GM19467 (cell line): ENCODE results near the gene MYH7.
"Not testable (repeated sequence)": the region's sequence is repeated elsewhere in the genome, so short reads cannot be mapped to it uniquely, and the experiment has no call there.

ENCODE experiments used
- ATAC-seq: cut with Tn5 transposase; IDR thresholded peaks from one replicate; pipeline ENCODE4 v1.9.1; 2021; ENCODE audit warnings: mild to moderate bottlenecking, moderate library complexity; ENCODE audit not compliant: unreplicated experiment

Gene MYH7

GRCh38 chr14:23431486-23431885, 4.0 kb downstream of the MYH7 start:
- ATAC-seq = no peak

GRCh38 chr14:23430723-23431085, 4.8 kb downstream of the MYH7 start:
- ATAC-seq = no peak

GRCh38 chr14:23430016-23430722, 5.3 kb downstream of the MYH7 start:
- no peak for ATAC-seq

GRCh38 chr14:23428686-23429495, 6.6 kb downstream of the MYH7 start:
- ATAC-seq = no peak

- ATAC-seq = not testable (repeated sequence)
Observed at GRCh38 chr14:23425798-23426197, 9.7 kb downstream of the MYH7 start.

- ATAC-seq = no peak
Observed at GRCh38 chr14:23425169-23425568, 10.3 kb downstream of the MYH7 start.

GRCh38 chr14:23423657-23424056, 11.8 kb downstream of the MYH7 start:
- ATAC-seq = no peak

- ATAC-seq = no peak
Observed at GRCh38 chr14:23421594-23421993, 13.9 kb downstream of the MYH7 start.

GRCh38 chr14:23419646-23420045, 15.8 kb downstream of the MYH7 start:
- ATAC-seq = not testable (repeated sequence)

- ATAC-seq = no peak
Observed at GRCh38 chr14:23418021-23418420, 17.4 kb downstream of the MYH7 start.

- not testable (repeated sequence) for ATAC-seq
Observed at GRCh38 chr14:23417269-23417668, 18.2 kb downstream of the MYH7 start.

- ATAC-seq = no peak
Observed at GRCh38 chr14:23416801-23417200, 18.7 kb downstream of the MYH7 start.

GRCh38 chr14:23415821-23416778, 19.4 kb downstream of the MYH7 start:
- no peak for ATAC-seq

GRCh38 chr14:23414906-23415820, 20.3 kb downstream of the MYH7 start:
- ATAC-seq = no peak

GRCh38 chr14:23414254-23414653, 21.2 kb downstream of the MYH7 start:
- ATAC-seq = no peak

GRCh38 chr14:23413681-23414080, 21.8 kb downstream of the MYH7 start:
- ATAC-seq = no peak

GRCh38 chr14:23411563-23412525, 23.6 kb downstream of the MYH7 start:
- no peak for ATAC-seq

GRCh38 chr14:23409966-23410635, 25.4 kb downstream of the MYH7 start:
- no peak for ATAC-seq
